ENCODE measurements around the gene MPC2. TPM values are rescaled to one million over a fixed set of nuclear protein-coding genes. Genes with fewer than 3 reads are reported as not detected.

The MPC2 gene
- total and polyA plus RNA-seq, 2 of the 8 experiments (the other 6 are each of a cell fraction or from before 2014, with no cell fraction given): 18.6 to 40.9 TPM

- Histone ChIP-seq H4K8ac (ENCODE audit: extremely low read depth, insufficient read depth, low read length) (peak overlapping the region; percentile 39), H3K18ac (ENCODE audit: extremely low read depth, low read length) (0 out of 2 replicates have a peak overlapping the region, but pooled peaks have one; percentile 24), H3K9me3 (ENCODE audit: insufficient read depth in 2 of 2, low read depth in 1 of 2, low read length in 1 of 2) (no peaks in the 10 kb centered on the region), H2BK12ac (ENCODE audit: low read depth, low read length) (peak overlapping the region; percentile 71), H3K14ac (ENCODE audit: insufficient read length) (no peak overlapping the region), H2BK5ac (ENCODE audit: low read depth, low read length) (peak overlapping the region; percentile 82), H3K27ac (ENCODE audit: low read depth, low read length) (peak overlapping the region; percentile 5; the same call in 1 of the 2 replicates), H3K4me1 (replicated peaks in 1 of 4; ENCODE audit: control insufficient read depth in 3 of 4, insufficient read depth in 4 of 4, low read length in 3 of 4) (peaks cover 0 to 4% (median 0%) of the 10 kb centered on the region in 4 experiments; a peak in 2 of 7 replicates), H3K9ac (replicated peaks in 1 of 4; ENCODE audit: extremely low read depth in 1 of 4, low read depth in 3 of 4, low read length in 3 of 4) (peak overlapping the region; percentile 65 to 93 (median 90)), H3K27me3 (replicated peaks in 1 of 4; ENCODE audit: control insufficient read depth in 3 of 4, extremely low read depth in 1 of 4, insufficient read depth in 3 of 4, low read length in 3 of 4) (no peaks in the 10 kb centered on the region), H3K79me1 (ENCODE audit: low read depth, low read length) (no peaks in the 10 kb centered on the region; the same call in 1 of the 2 replicates), H4K91ac (replicated peaks; ENCODE audit: insufficient read length, low read length) (peak overlapping the region; percentile 47), H3K4ac (replicated peaks; ENCODE audit: insufficient read length, low read depth, low read length) (peak overlapping the region; percentile 5), H4K20me1 (replicated peaks in 1 of 2; ENCODE audit: control insufficient read depth in 1 of 2, insufficient read depth in 2 of 2, low read length in 2 of 2) (no peaks in the 10 kb centered on the region), H3K23ac (ENCODE audit: insufficient read length) (no peak overlapping the region), H2BK120ac (replicated peaks; ENCODE audit: low read depth, low read length) (no peak overlapping the region), H3K79me2 (ENCODE audit: control insufficient read depth in 1 of 2, insufficient read depth in 2 of 2, low read length in 2 of 2) (peaks cover 0 to 47% of the 10 kb centered on the region in 2 experiments; a peak in 3 of 4 replicates), H2AK5ac (ENCODE audit: low read depth, low read length) (no peak overlapping the region; the same call in 1 of the 2 replicates), H3K36me3 (ENCODE audit: control insufficient read depth in 2 of 4, insufficient read depth in 4 of 4, low read length in 3 of 4) (no peaks in the 10 kb centered on the region), H3K4me3 (ENCODE audit: extremely low read depth in 1 of 4, insufficient read depth in 2 of 4, low read depth in 3 of 4, low read length in 4 of 4) (peak overlapping the region; percentile 90 to 95 (median 92)), H2BK15ac (ENCODE audit: low read length) (no peak overlapping the region), H4K5ac (ENCODE audit: insufficient read length, low read depth, low read length) (peak overlapping the region; percentile 47), H3K4me2 (ENCODE audit: insufficient read depth in 1 of 2, low read depth in 2 of 2, low read length in 2 of 2) (peak overlapping the region; percentile 70 to 95), H3K23me2 (ENCODE audit: low read depth, low read length) (peaks cover 9% of the 10 kb centered on the region), H2AFZ (ENCODE audit: low read length) (peak overlapping the region; percentile 52), H2BK20ac (ENCODE audit: low read length) (no peak overlapping the region), H3K56ac (replicated peaks; ENCODE audit: insufficient read length, low read depth, low read length) (no peak overlapping the region)
- CTCF ChIA-PET (ENCODE audit: partially characterized antibody): interaction anchor here (0.8 to 1.5 kb wide), 4 partner anchors 10 to 138 kb away, joined by 3 read pairs; no protein-coding TSS in a partner anchor
- 4% methylated on average over 26 of the region's 45 CpGs; no CpG with 5 or more reads in 1 of the 2 experiments for WGBS, 2 experiments (ENCODE audit: extremely low coverage in 1 of 2, insufficient coverage in 1 of 2, insufficient read length in 1 of 2, insufficient replicate concordance in 2 of 2, low coverage in 1 of 2, low lambda C conversion rate in 2 of 2, missing lambda C conversion rate in 1 of 2)
- DNase-seq (ENCODE audit: low read depth in 1 of 2, low spot score in 2 of 2) (peak in 1 of 2 experiments; percentile 57), FAIRE-seq (peak; percentile 7)
- POLR2A ChIA-PET (ENCODE audit: partially characterized antibody): interaction anchor here (0.6 to 2.9 kb wide), 17 partner anchors 9 to 715 kb away, joined by 3 to 22 read pairs (median 4); partner anchors contain the start of genes ADCY10, MPZL1 and POU2F1
- TF ChIP-seq RBBP5 (IDR thresholded peaks at IDR 0.05; ENCODE audit: borderline replicate concordance, low read depth, low read length) (peak; percentile 52; the same call in 1 of the 2 replicates), JUND (IDR thresholded peaks at IDR 0.05; ENCODE audit: low read length) (0 out of 2 replicates have a peak, but pooled peaks have one; percentile 14), NRF1 (IDR thresholded peaks at IDR 0.05; ENCODE audit: low read depth, low read length) (no peak), ASH2L (IDR thresholded peaks at IDR 0.05; ENCODE audit: low read length) (peak; percentile 16), POU5F1 (IDR thresholded peaks at IDR 0.05; ENCODE audit: low read depth, low read length) (no peak), ATF2 (IDR thresholded peaks at IDR 0.05; ENCODE audit: low read length) (no peak), SIN3A (conservative IDR thresholded peaks at IDR 0.05 in 1 of 2, IDR thresholded peaks at IDR 0.05 in 1 of 2; ENCODE audit: low read depth in 1 of 2, low read length in 2 of 2) (peak in 1 of 2 experiments; percentile 75; a peak in 3 of 4 replicates), MAX (IDR thresholded peaks at IDR 0.05) (peak; percentile 8; the same call in 1 of the 2 replicates)
Observed at GRCh38 chr1:167935216-167936067, 1.4 kb downstream of the MPC2 start.
